ENCODE results near the gene RAP1GAP.
"Not testable (repeated sequence)": the region's sequence is repeated elsewhere in the genome, so short reads cannot be mapped to it uniquely, and the experiment has no call there.

RAP1GAP gene

GRCh38 chr1:21567241-21568005 is 101.7 kb downstream of the RAP1GAP start:
- FAIRE-seq = no peak

DNA sequence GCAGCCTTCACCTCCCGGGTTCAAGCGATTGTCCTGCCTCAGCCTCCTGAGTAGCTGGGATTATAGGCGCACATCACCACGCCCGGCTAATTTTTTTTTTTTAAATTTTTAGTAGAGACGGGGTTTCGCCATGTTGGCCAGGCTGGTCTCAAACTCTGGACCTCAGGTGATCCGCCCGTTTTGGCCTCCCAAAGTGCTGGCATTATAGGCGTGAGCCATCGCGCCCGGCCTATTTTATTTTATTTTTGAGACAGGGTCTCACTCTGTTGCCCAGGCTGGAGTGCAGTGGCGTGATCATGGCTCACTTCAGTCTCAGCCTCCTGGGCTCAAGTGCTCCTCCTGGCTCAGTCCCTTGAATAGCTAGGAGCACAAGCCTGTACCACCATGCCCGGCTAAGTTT is 102.8 kb downstream of the RAP1GAP start:
- not testable (repeated sequence) for FAIRE-seq

DNA sequence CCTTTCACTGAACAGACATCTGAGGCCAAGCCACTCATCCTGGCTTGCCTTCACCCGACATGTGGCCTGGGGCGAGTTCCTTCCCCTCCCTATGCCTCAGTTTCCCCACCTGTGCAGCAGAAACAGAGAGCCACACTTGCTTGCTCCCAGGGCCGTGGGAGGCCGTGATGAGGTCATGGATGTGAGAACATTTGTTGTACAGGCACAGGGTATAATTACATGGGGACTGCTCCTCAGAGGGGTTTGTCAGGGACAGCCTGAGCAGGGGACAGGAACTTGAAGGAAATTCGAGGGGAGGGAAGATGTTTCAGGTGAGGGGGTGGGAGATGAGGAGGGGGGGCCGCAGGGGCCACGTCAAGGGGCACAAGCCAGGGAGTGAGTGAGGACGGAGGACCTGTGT is 103.9 kb downstream of the RAP1GAP start:
- no peak for FAIRE-seq

- no peak for FAIRE-seq
These were observed 104.5 kb downstream of the RAP1GAP start for GRCh38 chr1:21564521-21565095.

- FAIRE-seq = no peak
These were observed 105.2 kb downstream of the RAP1GAP start for GRCh38 chr1:21563971-21564370.

GRCh38 chr1:21562896-21563295 is 106.3 kb downstream of the RAP1GAP start:
- FAIRE-seq = no peak

- no peak for FAIRE-seq
These were observed 108.1 kb downstream of the RAP1GAP start for GRCh38 chr1:21560916-21561638.

DNA sequence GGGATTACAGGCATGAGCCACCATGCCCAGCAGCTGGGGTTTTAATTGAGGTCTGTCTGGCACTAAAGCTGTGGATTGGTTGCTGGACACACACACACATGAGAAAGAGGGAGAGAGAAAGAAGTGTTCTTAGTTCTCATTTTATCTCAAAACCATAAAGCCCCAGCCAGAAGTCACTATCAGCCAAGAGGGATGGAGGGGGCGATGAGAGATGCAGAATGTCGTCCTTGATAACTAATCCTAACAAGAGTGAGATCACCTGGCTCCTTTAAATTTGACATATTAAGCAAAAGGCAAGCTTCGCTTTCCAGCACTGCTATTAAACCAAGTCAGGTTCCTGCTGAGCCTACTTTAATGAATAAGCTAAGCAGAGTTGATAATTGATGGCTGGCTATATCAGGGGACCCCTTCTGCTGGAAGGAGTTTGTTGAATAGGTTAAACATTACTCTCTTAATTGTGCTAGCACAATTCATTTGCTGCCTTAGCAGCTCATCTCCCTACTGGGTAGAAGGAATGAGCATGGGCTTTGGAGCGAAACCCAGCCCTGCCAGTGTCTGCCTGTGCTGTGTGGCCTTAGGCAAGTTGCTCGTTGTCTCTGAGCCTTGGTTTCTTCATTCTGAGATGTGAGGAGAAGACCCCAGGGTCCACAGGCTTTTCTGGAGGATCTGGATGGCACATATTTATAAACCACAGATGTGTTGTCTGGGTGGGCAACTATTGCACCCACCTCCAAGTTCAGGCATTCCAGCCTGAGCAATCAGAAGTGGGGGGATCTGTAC is 109.2 kb downstream of the RAP1GAP start:
- no peak for FAIRE-seq

DNA sequence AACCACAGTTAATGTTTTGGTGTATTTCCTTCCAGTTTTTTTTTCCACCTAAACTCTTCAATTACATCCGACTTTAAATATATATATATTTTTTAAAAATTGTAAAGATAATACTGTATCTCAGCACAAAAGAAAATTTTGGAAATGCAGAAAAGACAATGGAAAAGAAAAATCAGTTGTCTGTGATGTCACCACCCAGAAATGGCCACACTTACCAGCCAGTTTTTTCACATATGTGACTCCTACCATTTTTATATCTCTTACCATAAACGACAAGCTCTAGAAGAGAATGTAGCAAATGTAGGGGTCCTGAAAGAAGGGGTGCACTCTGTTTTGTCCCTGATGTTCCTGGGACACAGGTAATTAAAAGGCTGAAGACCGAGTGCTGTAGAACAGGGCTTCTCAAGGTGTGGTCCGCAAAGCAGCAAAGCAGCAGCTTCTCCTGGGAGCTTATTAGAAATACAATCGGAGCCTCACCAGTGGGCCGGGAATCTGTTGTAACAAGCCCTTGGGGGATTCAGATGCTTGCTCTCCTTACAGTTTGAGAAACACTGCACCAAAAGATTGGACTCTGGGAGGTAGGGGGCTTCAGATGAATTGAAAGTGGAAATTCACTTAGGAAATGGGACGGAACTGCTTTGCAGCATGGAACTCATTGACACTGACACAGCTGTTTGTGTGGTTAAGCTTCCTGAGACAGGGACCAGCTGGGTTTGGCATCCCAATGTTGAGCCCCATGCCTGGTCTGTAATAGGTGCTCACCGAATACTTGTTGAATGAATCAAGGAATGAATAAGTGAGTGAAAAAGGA is 115.8 kb downstream of the RAP1GAP start:
- no peak for FAIRE-seq

DNA sequence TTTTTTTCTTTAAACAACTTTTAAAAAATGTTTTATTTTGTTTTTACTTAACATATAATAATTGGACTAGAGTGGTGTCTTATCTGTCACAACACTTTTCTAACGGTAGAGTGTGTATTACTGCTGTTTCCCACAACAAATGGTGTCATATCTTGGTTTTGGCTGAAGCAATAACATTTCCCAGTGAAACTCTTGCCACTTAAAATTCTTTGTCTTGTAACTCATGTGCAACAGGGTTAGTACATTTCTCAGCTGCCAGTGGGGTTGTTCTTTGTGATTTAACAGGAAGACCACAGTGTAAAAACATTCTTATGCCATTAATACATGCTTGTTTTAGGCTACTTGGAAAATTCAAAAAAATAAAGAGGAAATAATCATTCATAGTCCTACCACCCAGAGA is 116.4 kb downstream of the RAP1GAP start:
- no peak for FAIRE-seq

- FAIRE-seq = no peak
These were observed 118.2 kb downstream of the RAP1GAP start for GRCh38 chr1:21550866-21551475.

DNA sequence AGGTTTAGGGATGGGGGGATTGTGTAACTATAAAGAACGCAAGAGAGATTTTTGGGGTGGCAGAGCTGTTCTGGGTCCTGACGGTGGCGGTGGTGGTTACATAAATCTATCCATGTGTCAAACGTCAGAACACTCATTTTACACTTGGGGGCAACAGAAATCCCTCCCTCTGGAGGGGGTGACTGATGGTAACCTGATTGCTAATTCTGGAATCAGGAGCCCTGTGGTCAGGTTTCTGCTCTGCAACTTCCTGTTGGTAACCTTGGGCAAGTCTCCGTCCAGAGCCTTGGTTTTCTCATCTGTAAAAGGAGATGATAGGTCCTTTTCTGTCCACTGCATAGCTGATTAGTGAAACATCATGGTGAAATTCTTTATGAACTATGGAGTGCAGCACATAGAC is 119.1 kb downstream of the RAP1GAP start:
- FAIRE-seq = no peak

GRCh38 chr1:21547876-21548275 is 121.3 kb downstream of the RAP1GAP start:
- FAIRE-seq = no peak

Data from TTC549 (cell line).